Left renal pelvis (tissue), 4 donors: Measurements from ENCODE around the gene KCNQ4. TPM values are rescaled to one million over a fixed set of nuclear protein-coding genes. Genes with fewer than 3 reads are reported as not detected.

Experiments
- DNase-seq, 4 donors: peaks; one replicate each; pipeline ENCODE4 v3.0.0-alpha.2; 2013; ENCODE audit warnings: low read depth in 4 of 4, low spot score in 3 of 4
- polyA plus RNA-seq, 4 donors: library from polyadenylated mRNA; unstranded; fragments of 120-200 nt; gene quantifications; one replicate each; pipeline ENCODE4 v1.2.1, GENCODE V29; 2013; ENCODE audit not compliant: insufficient read length in 4 of 4

Gene KCNQ4
- polyA plus RNA-seq, 4 donors = 1.3 to 2.9 (median 1.7) TPM

DNA sequence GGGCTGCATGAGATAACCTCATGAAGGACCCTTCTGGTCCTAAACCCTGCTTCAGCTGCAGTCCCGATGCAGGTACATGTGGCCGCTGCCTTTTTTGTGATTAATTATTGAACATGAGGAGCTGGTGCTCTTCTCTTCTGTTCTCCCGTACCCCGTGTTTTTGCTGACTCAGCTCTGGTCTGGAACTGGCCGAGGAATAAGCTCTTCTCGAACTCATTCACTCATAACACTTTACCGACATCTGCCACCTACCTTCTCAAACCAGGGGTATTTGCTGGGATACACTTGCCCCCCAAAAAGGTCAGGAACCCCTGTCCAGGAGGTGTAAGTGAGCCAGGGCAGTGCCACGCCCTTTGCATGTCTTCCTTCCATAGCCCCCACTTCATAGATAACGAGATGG, 31.8 kb downstream of the KCNQ4 start:
- DNase-seq = no peak

GRCh38 chr1:40817791-40818263, 34.2 kb downstream of the KCNQ4 start:
- no peak for DNase-seq

DNA sequence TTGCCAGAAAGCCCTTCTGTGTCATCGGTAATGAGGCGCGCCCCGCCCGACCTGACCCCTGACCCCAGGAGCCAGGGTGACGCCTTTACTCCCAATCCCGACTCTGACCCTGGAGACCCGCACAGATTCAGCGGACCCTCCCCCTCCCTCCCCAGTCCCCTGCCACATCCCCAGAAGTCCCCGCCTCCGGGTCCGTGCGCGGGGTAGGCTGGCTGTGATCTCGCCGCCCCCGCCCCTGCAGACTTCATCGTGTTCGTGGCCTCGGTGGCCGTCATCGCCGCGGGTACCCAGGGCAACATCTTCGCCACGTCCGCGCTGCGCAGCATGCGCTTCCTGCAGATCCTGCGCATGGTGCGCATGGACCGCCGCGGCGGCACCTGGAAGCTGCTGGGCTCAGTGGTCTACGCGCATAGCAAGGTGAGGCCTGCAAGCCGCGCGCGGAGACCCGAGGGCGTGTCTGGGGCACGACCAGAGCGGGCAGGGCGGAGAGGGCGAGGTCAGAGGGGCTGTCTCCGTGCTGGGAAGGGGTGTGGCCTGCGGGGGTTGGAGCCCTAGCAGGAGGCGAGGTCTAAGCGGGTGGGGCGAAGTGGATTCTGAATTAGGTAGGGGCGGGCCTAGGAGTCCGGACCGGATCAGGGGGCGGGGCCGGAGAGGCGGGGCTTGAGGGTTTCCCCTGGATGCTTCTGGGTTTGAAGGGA, 34.8 kb downstream of the KCNQ4 start:
- DNase-seq = no peak

DNA sequence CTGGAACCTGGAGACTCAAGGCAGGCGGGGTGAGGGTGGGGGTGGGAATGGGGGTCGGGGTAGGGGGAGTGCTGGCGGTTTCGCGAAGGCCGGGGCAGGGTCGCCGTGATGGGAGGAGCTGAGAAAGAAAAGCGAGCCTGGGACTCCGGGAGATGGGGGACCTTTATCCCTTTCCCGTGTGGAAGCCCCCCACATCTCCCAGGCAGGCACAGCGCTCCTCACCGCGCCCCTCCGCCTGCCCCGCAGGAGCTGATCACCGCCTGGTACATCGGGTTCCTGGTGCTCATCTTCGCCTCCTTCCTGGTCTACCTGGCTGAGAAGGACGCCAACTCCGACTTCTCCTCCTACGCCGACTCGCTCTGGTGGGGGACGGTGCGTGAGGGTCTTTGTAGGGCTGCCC, 35.5 kb downstream of the KCNQ4 start:
- DNase-seq = no peak

DNA sequence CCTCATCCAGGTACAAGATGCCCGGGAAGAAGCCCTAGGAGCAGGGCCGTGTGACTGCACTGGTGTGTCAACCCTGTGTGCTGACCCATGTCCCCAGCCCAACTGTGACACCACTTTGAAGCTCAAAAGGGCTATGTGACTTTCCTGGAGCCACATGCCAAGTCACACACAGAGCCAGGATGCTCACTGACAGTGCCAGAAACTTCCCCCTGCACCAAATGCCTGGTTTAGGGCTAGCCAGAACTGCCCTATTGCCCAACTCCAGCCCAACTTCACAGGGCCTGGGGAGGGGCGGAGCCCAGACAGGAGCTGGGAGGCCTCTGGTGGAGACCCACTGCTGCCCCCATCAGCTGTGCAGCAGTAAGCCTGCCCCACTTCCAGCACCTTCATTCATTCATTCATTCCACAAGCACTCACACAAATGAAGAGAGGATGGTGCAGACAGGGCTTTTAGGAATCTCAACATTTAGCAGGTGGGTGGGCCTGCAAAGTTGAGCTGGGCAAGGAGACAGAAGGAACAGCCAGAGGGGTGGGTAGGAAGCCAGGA, 36.7 kb downstream of the KCNQ4 start:
- DNase-seq = no peak

- no peak for DNase-seq
Observed at GRCh38 chr1:40820911-40821693, 37.5 kb downstream of the KCNQ4 start.

DNA sequence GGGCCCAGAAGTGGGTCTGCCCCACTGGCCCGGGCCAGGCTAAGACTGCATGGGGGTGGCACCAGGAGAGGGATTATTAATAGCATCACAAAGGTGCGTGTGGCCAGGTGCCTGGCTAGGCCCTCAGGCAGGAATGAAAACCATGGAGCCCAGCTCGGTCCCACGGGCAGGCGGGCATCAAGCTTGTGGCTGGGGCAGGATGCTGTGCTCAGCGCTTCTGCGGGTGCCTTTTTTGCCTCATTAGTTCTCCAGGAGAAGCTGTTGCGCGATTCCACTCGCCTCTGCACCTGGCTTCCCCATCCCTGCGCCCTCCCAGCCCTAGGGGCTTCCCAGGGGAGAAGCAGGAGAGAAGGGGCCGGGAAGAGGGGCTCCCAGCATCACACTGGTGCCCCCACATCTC, 39.3 kb downstream of the KCNQ4 start:
- no peak for DNase-seq

- no peak for DNase-seq
Observed at GRCh38 chr1:40823345-40823744, 39.8 kb downstream of the KCNQ4 start.

DNA sequence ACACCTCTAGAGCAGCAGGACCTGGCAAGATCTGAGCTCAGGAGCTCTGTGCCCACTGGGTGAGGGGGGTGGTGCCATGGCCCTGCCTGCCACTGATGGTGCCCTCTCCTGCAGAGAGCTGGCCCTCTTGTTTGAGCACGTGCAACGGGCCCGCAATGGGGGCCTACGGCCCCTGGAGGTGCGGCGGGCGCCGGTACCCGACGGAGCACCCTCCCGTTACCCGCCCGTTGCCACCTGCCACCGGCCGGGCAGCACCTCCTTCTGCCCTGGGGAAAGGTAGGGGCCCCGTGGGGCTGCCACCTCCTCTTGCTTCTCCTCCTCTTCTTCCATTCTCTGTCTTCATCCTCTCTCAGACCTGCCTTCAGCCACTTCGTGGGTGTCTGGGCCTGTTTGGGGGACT, 40.4 kb downstream of the KCNQ4 start:
- no peak for DNase-seq

- DNase-seq = no peak
Observed at GRCh38 chr1:40824591-40825434, 41.2 kb downstream of the KCNQ4 start.

GRCh38 chr1:40825435-40825788, 41.8 kb downstream of the KCNQ4 start:
- no peak for DNase-seq

DNA sequence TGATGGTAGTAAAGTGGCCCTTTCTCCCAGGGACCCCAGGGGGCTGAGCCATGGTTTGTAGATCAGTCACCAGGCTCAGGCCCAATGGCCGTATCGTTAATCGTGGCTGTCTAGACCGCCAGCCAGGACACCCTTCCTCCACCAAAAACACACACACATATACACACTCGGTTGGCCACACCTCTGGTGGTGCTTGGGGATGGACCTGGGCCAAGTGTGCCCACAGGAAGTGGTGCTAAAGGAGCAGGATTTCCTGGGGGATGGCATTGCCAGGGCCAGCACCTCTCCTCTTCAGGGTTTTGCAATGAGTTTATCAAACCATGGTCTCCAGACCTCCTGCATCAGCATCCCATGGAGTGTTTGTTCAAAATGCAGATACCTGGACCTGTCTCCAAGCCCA, 42.4 kb downstream of the KCNQ4 start:
- DNase-seq = no peak

DNA sequence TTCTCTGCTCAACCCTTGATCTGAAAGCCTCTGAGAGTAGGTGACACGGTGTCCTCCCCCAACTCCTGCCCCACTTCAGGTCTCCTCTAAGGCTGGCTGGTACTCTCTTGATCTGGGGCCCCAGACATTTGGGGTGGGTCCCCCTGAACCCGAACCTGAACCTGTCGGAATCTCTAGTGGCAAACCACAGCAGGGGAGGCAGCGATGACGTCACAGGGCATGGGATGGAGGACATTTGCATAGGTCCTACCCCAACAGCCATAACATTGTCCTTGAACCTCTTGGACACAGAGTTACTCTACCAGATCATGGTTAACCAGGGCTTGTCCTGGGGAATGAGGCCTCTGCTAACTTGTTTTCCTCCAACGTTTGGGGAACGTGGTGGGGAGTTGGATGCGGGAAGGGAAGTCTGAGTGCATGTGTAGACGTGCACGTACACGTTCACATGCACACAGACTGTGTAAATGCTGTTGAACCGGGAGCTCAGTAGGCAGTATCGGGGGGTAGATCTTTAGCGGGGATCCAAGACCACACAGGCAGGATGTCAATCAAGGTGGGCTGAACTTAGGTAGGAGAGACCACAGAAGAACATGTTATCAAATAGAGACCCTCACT, 46.2 kb downstream of the KCNQ4 start:
- DNase-seq = no peak

- no peak for DNase-seq
Observed at GRCh38 chr1:40830419-40830943, 46.9 kb downstream of the KCNQ4 start.

DNA sequence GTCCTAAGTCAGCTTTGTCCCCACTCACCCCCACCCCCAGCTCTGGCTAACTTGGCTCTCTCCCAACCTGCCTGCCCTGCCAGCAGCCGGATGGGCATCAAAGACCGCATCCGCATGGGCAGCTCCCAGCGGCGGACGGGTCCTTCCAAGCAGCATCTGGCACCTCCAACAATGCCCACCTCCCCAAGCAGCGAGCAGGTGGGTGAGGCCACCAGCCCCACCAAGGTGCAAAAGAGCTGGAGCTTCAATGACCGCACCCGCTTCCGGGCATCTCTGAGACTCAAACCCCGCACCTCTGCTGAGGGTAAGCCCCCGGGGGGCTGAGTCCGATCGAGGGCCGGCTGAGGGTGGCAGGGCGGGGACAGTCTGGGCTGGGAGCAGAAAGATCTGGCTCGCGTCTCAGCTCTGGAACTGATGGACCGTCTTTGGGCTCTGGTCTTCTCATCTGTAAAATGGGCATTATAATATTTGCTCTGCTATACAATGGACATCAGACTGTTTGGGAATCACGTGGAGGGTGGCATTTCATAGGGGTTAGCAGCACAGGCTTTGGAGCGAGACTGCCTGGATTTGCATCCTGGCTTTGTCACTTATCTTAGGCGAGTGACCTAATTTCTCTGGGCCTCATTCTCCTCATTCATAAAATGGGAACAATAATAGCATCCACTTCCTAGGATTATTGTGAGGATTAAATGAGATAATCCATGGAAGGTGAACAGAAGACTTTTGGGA, 47.6 kb downstream of the KCNQ4 start:
- DNase-seq = no peak

GRCh38 chr1:40833979-40834378, 50.4 kb downstream of the KCNQ4 start:
- no peak for DNase-seq

- DNase-seq = no peak
Observed at GRCh38 chr1:40834968-40835545, 51.5 kb downstream of the KCNQ4 start.

DNA sequence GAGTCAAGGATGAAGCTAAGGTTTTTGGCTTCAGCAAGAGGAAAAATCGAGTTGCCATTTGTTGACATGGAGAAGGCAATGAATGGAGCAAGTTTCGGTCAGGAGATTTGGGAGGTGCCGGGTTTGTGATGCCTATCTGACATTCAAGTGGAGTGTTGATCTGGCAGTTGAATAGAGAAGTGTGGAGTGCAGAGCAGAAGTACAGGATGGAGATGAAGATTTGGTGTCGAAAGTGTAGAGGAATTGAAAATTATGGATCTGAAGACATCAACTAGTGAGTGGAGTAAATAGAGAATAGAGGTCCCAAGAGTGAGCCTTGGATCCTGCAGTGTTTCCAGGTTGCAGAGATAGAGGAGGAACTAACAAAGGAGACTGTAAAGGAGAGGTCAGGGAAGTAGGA, 52.7 kb downstream of the KCNQ4 start:
- no peak for DNase-seq

DNA sequence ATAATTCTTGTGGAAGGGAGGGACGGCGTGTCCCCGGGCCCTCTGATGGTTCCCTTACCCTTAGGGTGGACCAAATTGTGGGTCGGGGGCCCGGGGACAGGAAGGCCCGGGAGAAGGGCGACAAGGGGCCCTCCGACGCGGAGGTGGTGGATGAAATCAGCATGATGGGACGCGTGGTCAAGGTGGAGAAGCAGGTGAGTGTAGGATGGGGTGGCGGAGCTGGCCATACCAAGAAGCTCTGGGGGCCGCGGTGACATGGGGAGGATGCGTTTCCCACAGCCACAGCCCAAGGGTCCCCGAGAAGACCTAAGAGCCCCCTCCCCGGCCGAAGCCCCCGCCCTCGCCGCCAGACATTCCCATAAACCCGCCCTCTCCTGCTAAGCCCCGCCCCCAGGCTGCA, 54.0 kb downstream of the KCNQ4 start:
- DNase-seq = no peak
